ENCODE measurements around the gene ARMC10. TPM values are rescaled to one million over a fixed set of nuclear protein-coding genes. Genes with fewer than 3 reads are reported as not detected.

Gene ARMC10
- total and polyA plus RNA-seq, 12 donors, result 9.9 to 31.2 (median 22.7) TPM

DNA sequence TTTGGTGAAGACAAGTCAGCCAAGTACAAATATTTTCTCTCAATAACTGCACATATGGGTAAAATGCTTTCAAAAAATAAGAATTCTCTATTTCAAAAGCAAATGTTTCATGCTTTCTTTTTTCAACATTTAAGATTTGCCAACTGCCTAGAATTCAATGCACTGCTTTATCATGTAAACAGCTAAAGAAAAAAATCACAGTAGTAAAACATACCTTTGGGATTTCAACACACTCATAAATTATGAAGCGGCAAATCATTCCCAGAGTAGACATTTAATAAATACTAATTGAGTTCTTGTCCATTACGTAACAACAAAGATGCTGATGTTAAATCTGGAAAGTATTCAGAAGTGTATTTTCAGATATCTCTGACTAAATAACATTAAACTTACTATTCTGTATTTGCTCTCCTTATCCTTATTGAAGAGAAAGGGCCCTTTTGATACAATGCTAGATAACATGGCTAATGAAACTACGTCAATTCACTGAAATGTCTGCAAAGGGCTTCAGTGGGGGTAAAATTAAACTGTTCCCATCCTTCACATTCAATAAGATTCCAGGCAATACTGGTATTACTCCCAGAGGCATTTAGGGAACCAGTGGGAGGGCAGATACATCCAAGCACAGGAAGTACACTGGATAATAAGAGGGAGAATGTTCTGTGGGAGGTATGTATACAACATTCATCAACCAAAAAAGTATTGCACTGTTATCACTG is 60.1 kb downstream of the ARMC10 start:
- 72 to 73% methylated on average over 3 of the region's 3 CpGs for WGBS, 2 donors
- no peaks in the 10 kb centered on the region for H3K27me3 ChIP-seq
- intact Hi-C loops (cut with DNase I), result no loop called here
- no peaks in the 10 kb centered on the region for H3K9me3 ChIP-seq
- DNase-seq (no peak), ATAC-seq (no peak)
- TF ChIP-seq CTCF (IDR thresholded peaks at IDR 0.05), result no peak
- H3K36me3 ChIP-seq, result no peaks in the 10 kb centered on the region
- H3K4me3 ChIP-seq, result no peak overlapping the region
- peaks cover 0 to 10% (median 4%) of the 10 kb centered on the region in 9 donors for H3K4me1 ChIP-seq
- H3K27ac ChIP-seq, result no peak overlapping the region

DNA sequence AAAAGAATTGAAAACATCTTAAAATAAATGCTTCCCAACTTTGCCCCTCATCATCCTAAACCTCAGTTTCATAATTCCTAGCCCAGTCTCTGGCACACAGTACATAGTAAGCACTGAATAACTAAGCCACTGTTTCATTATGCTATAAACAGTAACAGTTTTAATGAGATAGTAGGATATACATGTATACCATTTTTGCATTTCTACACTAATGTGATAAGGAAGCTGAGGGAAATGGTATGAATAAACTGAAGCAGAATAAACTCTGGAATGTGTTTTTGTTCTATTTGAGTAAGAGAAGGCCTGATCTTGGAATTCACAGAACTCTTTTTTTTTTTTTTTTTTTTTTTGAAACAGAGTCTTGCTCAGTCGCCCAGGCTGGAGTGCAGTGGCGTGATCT is 65.1 kb downstream of the ARMC10 start:
- ATAC-seq, result no peak
- intact Hi-C loops (cut with DNase I), result loop anchor here in 1 of 10 donors (10.0 kb wide), 1 partner anchor 65 kb away; the partner anchor contains the start of genes ARMC10 and FBXL13
- 95 to 97% methylated on average over 2 of the region's 2 CpGs for WGBS, 2 donors

GRCh38 chr7:103140685-103141084 is 65.7 kb downstream of the ARMC10 start:
- WGBS, 2 donors, result 89 to 97% methylated on average over 2 of the region's 2 CpGs
- no peak for TF ChIP-seq CTCF (IDR thresholded peaks at IDR 0.05)
- H3K4me1 ChIP-seq, result no peaks in the 10 kb centered on the region
- no peaks in the 10 kb centered on the region for H3K36me3 ChIP-seq
- no peak for ATAC-seq
- no peak overlapping the region for H3K4me3 ChIP-seq
- no peaks in the 10 kb centered on the region for H3K9me3 ChIP-seq
- no peak for DNase-seq
- intact Hi-C loops (cut with DNase I), result loop anchor here in 1 of 10 donors (10.0 kb wide), 1 partner anchor 66 kb away; the partner anchor contains the start of genes ARMC10 and FBXL13
- no peaks in the 10 kb centered on the region for H3K27me3 ChIP-seq
- H3K27ac ChIP-seq, result no peak overlapping the region

More for the DNA sequence above, 65.1 kb downstream of the ARMC10 start:
- no peak for TF ChIP-seq CTCF (IDR thresholded peaks at IDR 0.05)
- Histone ChIP-seq H3K4me1 (peaks cover 0 to 5% (median 1%) of the 10 kb centered on the region in 9 donors), H3K4me3 (no peak overlapping the region), H3K27ac (no peak overlapping the region), H3K9me3 (no peaks in the 10 kb centered on the region), H3K27me3 (no peaks in the 10 kb centered on the region), H3K36me3 (no peaks in the 10 kb centered on the region)
- no peak for DNase-seq

- no peak for TF ChIP-seq CTCF (IDR thresholded peaks at IDR 0.05)
- Histone ChIP-seq H3K27me3 (no peaks in the 10 kb centered on the region), H3K4me1 (peaks cover 0 to 9% (median 2%) of the 10 kb centered on the region in 9 donors), H3K4me3 (no peak overlapping the region), H3K27ac (no peak overlapping the region), H3K9me3 (no peaks in the 10 kb centered on the region), H3K36me3 (no peaks in the 10 kb centered on the region)
- 96% methylated on average over 8 of the region's 8 CpGs for WGBS, 2 donors
- ATAC-seq (no peak), DNase-seq (no peak)
- intact Hi-C loops (cut with DNase I), result loop anchor here in 1 of 10 donors (10.0 kb wide), 1 partner anchor 67 kb away; the partner anchor contains the start of genes ARMC10 and FBXL13
These were observed 66.9 kb downstream of the ARMC10 start for GRCh38 chr7:103141753-103142404.

Data from heart right ventricle (tissue), 16 donors.